Effector memory CD8-positive, alpha-beta T cell (primary cell): ENCODE results near the gene PDZD2.
A peak's percentile ranks its signal among the peaks of the same experiment; 100 is the strongest.

Source experiments
- ATAC-seq: fragments of 150-1000 bp; cut with Tn5 transposase; replicated peaks from 2 replicates; pipeline ENCODE4 v1.10.0; 2021; ENCODE audit warnings: mild to moderate bottlenecking, moderate library complexity
- DNase-seq, 3 experiments: peaks; one replicate each; pipeline ENCODE4 v3.0.0; 2021
- H3K27ac Mint-ChIP-seq, 2 donors: one replicate each; pipeline ENCODE4 v1.8.0; 2022; ENCODE audit warnings: mild to moderate bottlenecking in 2 of 2, mixed read lengths in 2 of 2, moderate library complexity in 2 of 2
- H3K27me3 Mint-ChIP-seq, 2 donors: one replicate each; pipeline ENCODE4 v1.8.0; 2022; ENCODE audit warnings: mixed read lengths in 2 of 2
- H3K36me3 Mint-ChIP-seq: one replicate; pipeline ENCODE4 v1.8.0; 2022; ENCODE audit warnings: mild to moderate bottlenecking, moderate library complexity, mixed read lengths; ENCODE audit not compliant: insufficient read depth
- H3K4me1 Mint-ChIP-seq, 2 donors: one replicate each; pipeline ENCODE4 v1.8.0; 2022; ENCODE audit warnings: low read depth in 2 of 2, mixed read lengths in 2 of 2
- H3K4me3 Mint-ChIP-seq, 2 donors: one replicate each; pipeline ENCODE4 v1.8.0; 2022; ENCODE audit warnings: mild to moderate bottlenecking in 2 of 2, mixed read lengths in 2 of 2, moderate library complexity in 2 of 2
- H3K9me3 Mint-ChIP-seq, 2 donors: one replicate each; pipeline ENCODE4 v1.8.0; 2022; ENCODE audit warnings: mixed read lengths in 2 of 2

PDZD2 gene

GRCh38 chr5:32160228-32160627 is 521.3 kb downstream of the PDZD2 start:
- H3K27ac Mint-ChIP-seq: peak overlapping the region in 1 of 2 donors; percentile 22
- H3K9me3 Mint-ChIP-seq: no peaks in the 10 kb centered on the region
- DNase-seq (no peak), ATAC-seq (no peak)
- no peaks in the 10 kb centered on the region for H3K27me3 Mint-ChIP-seq
- peaks cover 27% of the 10 kb centered on the region for H3K36me3 Mint-ChIP-seq
- peak overlapping the region in 1 of 2 donors; percentile 48 for H3K4me3 Mint-ChIP-seq
- H3K4me1 Mint-ChIP-seq: peaks cover 23 to 28% of the 10 kb centered on the region in 2 donors
